ENCODE results near the gene PRR5.

The PRR5 gene

DNA sequence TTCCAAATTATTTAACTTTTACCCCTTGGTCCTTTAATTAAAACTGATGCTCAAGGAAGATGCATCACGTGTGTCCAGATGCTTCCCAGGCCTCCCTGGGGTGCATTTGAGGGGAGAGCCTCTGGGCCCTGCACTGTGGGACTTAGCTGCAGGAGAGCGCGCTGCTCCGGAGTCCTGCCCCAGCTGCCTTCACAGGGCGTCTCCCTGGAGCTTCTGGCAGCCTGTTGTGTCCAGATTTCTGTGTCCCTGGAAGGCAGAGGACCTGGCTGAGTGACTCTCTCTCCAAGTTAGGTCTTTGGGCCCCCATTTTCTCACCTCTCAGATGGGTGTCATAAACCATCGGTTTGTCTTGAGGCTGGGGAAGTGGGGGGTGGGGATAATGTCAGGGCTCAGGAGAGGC, 53.4 kb downstream of the PRR5 start:
- DNase-seq (ENCODE audit: insufficient read length, low spot score) (no peak), FAIRE-seq (no peak)
- no peak for TF ChIP-seq POU2F2 (IDR thresholded peaks at IDR 0.05; ENCODE audit: low read depth, low read length)
- TF ChIP-seq POLR2A (IDR thresholded peaks at IDR 0.05; ENCODE audit: low read depth, low read length) = no peak
- no peak for TF ChIP-seq PAX5 (IDR thresholded peaks at IDR 0.05; ENCODE audit: insufficient read depth, low read length, severe bottlenecking)
- no peak for TF ChIP-seq SPI1 (IDR thresholded peaks at IDR 0.05; ENCODE audit: low read depth, low read length)
- no peak for TF ChIP-seq TAF1 (IDR thresholded peaks at IDR 0.05; ENCODE audit: low read depth, low read length)
- no peak for TF ChIP-seq POLR2AphosphoS5 (IDR thresholded peaks at IDR 0.05; ENCODE audit: low read depth, low read length)

- DNase-seq (ENCODE audit: insufficient read length, low spot score) (no peak), FAIRE-seq (no peak)
Observed at GRCh38 chr22:44755956-44756361, 54.0 kb downstream of the PRR5 start.

DNA sequence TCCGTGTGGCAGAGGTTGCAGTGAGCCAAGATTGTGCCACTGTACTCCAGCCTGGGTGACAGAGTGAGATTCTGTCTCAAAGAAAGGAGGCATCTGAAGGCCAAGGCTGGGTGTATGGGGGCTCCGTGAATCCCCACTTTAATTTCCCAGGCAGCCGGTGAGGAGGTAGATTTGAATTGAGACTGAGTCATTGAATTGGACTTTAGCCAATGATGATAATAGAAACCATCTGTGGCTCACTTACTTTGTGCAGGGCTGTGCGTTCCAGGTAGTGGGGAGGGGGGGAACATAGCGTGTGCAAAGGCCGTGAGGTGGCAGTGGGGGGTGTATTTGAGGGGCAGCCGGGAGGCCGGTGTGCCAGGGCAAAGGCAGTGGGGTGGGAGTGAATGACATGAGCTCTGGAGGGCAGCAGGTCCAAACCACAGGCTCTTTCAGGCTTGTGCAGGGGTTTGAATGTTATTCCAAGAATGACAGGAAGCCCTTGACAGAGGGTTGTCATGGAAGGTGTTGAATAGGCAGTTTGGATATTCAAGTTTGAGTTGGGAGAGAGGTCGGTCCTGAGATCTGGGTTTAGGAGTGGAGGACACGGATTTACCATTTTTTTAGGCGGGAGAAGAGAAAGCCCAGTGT, 56.5 kb downstream of the PRR5 start:
- no peak for TF ChIP-seq POLR2AphosphoS5 (IDR thresholded peaks at IDR 0.05; ENCODE audit: low read depth, low read length)
- TF ChIP-seq PAX5 (IDR thresholded peaks at IDR 0.05; ENCODE audit: insufficient read depth, low read length, severe bottlenecking) = no peak
- no peak for TF ChIP-seq TAF1 (IDR thresholded peaks at IDR 0.05; ENCODE audit: low read depth, low read length)
- TF ChIP-seq SPI1 (IDR thresholded peaks at IDR 0.05; ENCODE audit: low read depth, low read length) = no peak
- TF ChIP-seq POLR2A (IDR thresholded peaks at IDR 0.05; ENCODE audit: low read depth, low read length) = no peak
- TF ChIP-seq POU2F2 (IDR thresholded peaks at IDR 0.05; ENCODE audit: low read depth, low read length) = no peak
- DNase-seq (ENCODE audit: insufficient read length, low spot score) (no peak), FAIRE-seq (no peak)

More at GRCh38 chr22:44755956-44756361, 54.0 kb downstream of the PRR5 start:
- TF ChIP-seq SPI1 (IDR thresholded peaks at IDR 0.05; ENCODE audit: low read depth, low read length) = no peak
- TF ChIP-seq POU2F2 (IDR thresholded peaks at IDR 0.05; ENCODE audit: low read depth, low read length) = no peak
- TF ChIP-seq POLR2AphosphoS5 (IDR thresholded peaks at IDR 0.05; ENCODE audit: low read depth, low read length) = no peak
- TF ChIP-seq PAX5 (IDR thresholded peaks at IDR 0.05; ENCODE audit: insufficient read depth, low read length, severe bottlenecking) = no peak
- no peak for TF ChIP-seq TAF1 (IDR thresholded peaks at IDR 0.05; ENCODE audit: low read depth, low read length)
- TF ChIP-seq POLR2A (IDR thresholded peaks at IDR 0.05; ENCODE audit: low read depth, low read length) = no peak

DNA sequence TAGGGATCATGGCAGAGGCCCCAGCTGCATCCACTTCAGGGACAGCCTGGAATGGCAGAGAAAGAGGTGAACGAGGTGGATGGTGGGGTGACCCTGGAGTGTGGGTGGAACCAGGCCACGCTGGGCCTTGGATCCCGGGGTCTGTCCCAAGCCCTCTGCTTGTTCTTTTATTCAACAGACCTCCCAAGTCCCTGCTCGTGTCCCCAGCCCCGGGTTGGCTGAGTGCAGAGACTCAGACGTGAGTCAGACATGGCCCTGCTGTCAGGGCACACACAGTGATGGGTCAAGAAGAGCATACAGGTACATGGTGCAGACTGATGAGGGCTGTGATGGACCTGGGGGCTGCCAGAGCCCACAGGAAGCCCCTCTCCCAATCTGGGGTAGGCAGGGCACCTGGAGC, 57.0 kb downstream of the PRR5 start:
- DNase-seq (ENCODE audit: insufficient read length, low spot score) (no peak), FAIRE-seq (no peak)
- TF ChIP-seq PAX5 (IDR thresholded peaks at IDR 0.05; ENCODE audit: insufficient read depth, low read length, severe bottlenecking) (no peak), SPI1 (IDR thresholded peaks at IDR 0.05; ENCODE audit: low read depth, low read length) (no peak), POLR2A (IDR thresholded peaks at IDR 0.05; ENCODE audit: low read depth, low read length) (no peak), TAF1 (IDR thresholded peaks at IDR 0.05; ENCODE audit: low read depth, low read length) (no peak), POLR2AphosphoS5 (IDR thresholded peaks at IDR 0.05; ENCODE audit: low read depth, low read length) (no peak), POU2F2 (IDR thresholded peaks at IDR 0.05; ENCODE audit: low read depth, low read length) (no peak)

- DNase-seq (ENCODE audit: insufficient read length, low spot score) (no peak), FAIRE-seq (no peak)
- no peak for TF ChIP-seq POLR2A (IDR thresholded peaks at IDR 0.05; ENCODE audit: low read depth, low read length)
- TF ChIP-seq TAF1 (IDR thresholded peaks at IDR 0.05; ENCODE audit: low read depth, low read length) = no peak
- no peak for TF ChIP-seq POLR2AphosphoS5 (IDR thresholded peaks at IDR 0.05; ENCODE audit: low read depth, low read length)
- TF ChIP-seq SPI1 (IDR thresholded peaks at IDR 0.05; ENCODE audit: low read depth, low read length) = no peak
- no peak for TF ChIP-seq POU2F2 (IDR thresholded peaks at IDR 0.05; ENCODE audit: low read depth, low read length)
- TF ChIP-seq PAX5 (IDR thresholded peaks at IDR 0.05; ENCODE audit: insufficient read depth, low read length, severe bottlenecking) = no peak
Observed at GRCh38 chr22:44759430-44760310, 57.7 kb downstream of the PRR5 start.

DNA sequence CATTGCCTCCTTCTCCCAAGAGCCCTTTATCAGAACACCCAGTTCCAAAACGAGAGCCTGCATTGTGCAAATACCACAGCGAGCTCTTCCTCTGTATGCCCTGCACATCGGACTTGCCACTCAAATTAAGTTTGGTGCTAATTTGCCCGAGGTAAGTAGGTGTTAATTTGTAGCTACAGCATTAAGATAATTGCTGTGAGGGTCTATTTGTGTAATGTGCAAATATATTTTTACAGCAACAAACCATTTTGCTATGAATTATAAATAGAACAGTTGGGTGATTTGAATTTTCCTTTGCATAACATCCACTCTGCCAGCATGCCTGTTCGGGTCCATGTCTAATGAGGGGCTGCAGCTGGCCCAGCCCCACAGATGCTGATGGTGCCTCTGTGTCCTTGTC, 58.5 kb downstream of the PRR5 start:
- DNase-seq (ENCODE audit: insufficient read length, low spot score) = no peak
- TF ChIP-seq POLR2A (IDR thresholded peaks at IDR 0.05; ENCODE audit: low read depth, low read length) = no peak
- no peak for TF ChIP-seq PAX5 (IDR thresholded peaks at IDR 0.05; ENCODE audit: insufficient read depth, low read length, severe bottlenecking)
- TF ChIP-seq SPI1 (IDR thresholded peaks at IDR 0.05; ENCODE audit: low read depth, low read length) = no peak
- TF ChIP-seq POU2F2 (IDR thresholded peaks at IDR 0.05; ENCODE audit: low read depth, low read length) = no peak
- TF ChIP-seq POLR2AphosphoS5 (IDR thresholded peaks at IDR 0.05; ENCODE audit: low read depth, low read length) = no peak
- TF ChIP-seq TAF1 (IDR thresholded peaks at IDR 0.05; ENCODE audit: low read depth, low read length) = no peak
- no peak for FAIRE-seq

GRCh38 chr22:44761025-44761424, 59.0 kb downstream of the PRR5 start:
- FAIRE-seq = no peak
- no peak for DNase-seq (ENCODE audit: insufficient read length, low spot score)
- TF ChIP-seq TAF1 (IDR thresholded peaks at IDR 0.05; ENCODE audit: low read depth, low read length) (no peak), PAX5 (IDR thresholded peaks at IDR 0.05; ENCODE audit: insufficient read depth, low read length, severe bottlenecking) (no peak), POLR2A (IDR thresholded peaks at IDR 0.05; ENCODE audit: low read depth, low read length) (no peak), SPI1 (IDR thresholded peaks at IDR 0.05; ENCODE audit: low read depth, low read length) (no peak), POLR2AphosphoS5 (IDR thresholded peaks at IDR 0.05; ENCODE audit: low read depth, low read length) (no peak), POU2F2 (IDR thresholded peaks at IDR 0.05; ENCODE audit: low read depth, low read length) (no peak)

DNA sequence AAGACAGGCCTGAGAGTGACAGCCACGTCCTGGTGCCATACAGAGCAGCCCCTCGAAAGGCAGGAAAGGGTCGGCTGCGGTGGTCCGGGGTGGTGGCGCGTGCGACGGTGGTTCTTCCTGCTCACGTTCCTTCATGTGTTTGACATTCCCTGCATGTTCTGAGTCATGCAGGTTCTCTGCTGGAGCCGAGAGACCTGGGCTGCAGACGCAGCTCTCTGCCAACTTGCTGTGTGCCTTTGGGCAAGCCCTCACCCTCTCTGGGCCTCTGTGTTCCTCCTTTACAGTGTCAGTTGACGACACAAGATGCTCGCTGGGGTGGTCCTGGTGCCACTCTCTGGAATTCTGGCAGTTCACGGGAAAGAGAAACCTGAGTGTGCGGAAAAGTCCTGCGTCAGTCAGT, 62.4 kb downstream of the PRR5 start:
- TF ChIP-seq TAF1 (IDR thresholded peaks at IDR 0.05; ENCODE audit: low read depth, low read length) (no peak), POLR2A (IDR thresholded peaks at IDR 0.05; ENCODE audit: low read depth, low read length) (no peak), POLR2AphosphoS5 (IDR thresholded peaks at IDR 0.05; ENCODE audit: low read depth, low read length) (no peak), PAX5 (IDR thresholded peaks at IDR 0.05; ENCODE audit: insufficient read depth, low read length, severe bottlenecking) (no peak), SPI1 (IDR thresholded peaks at IDR 0.05; ENCODE audit: low read depth, low read length) (no peak), POU2F2 (IDR thresholded peaks at IDR 0.05; ENCODE audit: low read depth, low read length) (no peak)
- no peak for DNase-seq (ENCODE audit: insufficient read length, low spot score)
- no peak for FAIRE-seq

DNA sequence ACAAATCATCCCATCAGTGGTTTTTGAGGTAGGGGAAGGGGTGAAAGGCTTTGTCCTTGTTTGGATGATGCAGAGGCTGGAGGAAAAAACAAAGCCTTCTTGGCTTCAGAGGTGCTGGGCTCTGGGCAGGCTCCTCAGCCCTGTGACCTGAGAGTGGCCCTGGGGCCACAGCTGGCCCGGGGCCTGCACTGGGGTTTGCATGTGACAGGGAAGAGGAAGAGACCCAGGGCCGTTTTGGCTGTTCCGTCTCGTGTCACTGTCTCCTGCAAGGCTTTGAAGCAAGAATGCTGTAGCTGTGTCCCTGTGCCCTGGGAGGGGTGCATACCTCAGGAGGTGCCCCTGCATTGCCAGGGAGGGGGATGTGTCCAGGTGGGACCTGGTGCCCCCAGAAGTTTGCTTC, 63.0 kb downstream of the PRR5 start:
- FAIRE-seq (no peak), DNase-seq (ENCODE audit: insufficient read length, low spot score) (no peak)
- TF ChIP-seq POLR2AphosphoS5 (IDR thresholded peaks at IDR 0.05; ENCODE audit: low read depth, low read length) = no peak
- no peak for TF ChIP-seq SPI1 (IDR thresholded peaks at IDR 0.05; ENCODE audit: low read depth, low read length)
- TF ChIP-seq TAF1 (IDR thresholded peaks at IDR 0.05; ENCODE audit: low read depth, low read length) = no peak
- no peak for TF ChIP-seq POU2F2 (IDR thresholded peaks at IDR 0.05; ENCODE audit: low read depth, low read length)
- TF ChIP-seq PAX5 (IDR thresholded peaks at IDR 0.05; ENCODE audit: insufficient read depth, low read length, severe bottlenecking) = no peak
- no peak for TF ChIP-seq POLR2A (IDR thresholded peaks at IDR 0.05; ENCODE audit: low read depth, low read length)

Measured in GM12891 (cell line).